Glutamatergic neuron (in vitro differentiated cells): ENCODE measurements around the gene GDPD5. TPM values are rescaled to one million over a fixed set of nuclear protein-coding genes. Genes with fewer than 3 reads are reported as not detected.

Experiments used
- DNase-seq: peaks from one replicate; pipeline ENCODE4 v3.0.0; 2022
- H3K27ac Mint-ChIP-seq: one replicate; pipeline ENCODE4 v1.8.0; 2020; ENCODE audit warnings: mild to moderate bottlenecking, mixed read lengths, inconsistent platforms; ENCODE audit not compliant: unreplicated experiment
- H3K27me3 Mint-ChIP-seq: one replicate; pipeline ENCODE4 v1.8.0; 2020; ENCODE audit warnings: mild to moderate bottlenecking, moderate library complexity, mixed read lengths, inconsistent platforms; ENCODE audit not compliant: unreplicated experiment
- H3K36me3 Mint-ChIP-seq: one replicate; pipeline ENCODE4 v1.8.0; 2020; ENCODE audit warnings: mild to moderate bottlenecking, mixed read lengths, inconsistent platforms; ENCODE audit not compliant: unreplicated experiment
- H3K4me1 Mint-ChIP-seq: one replicate; pipeline ENCODE4 v1.8.0; 2020; ENCODE audit warnings: mild to moderate bottlenecking, low read depth, mixed read lengths, inconsistent platforms; ENCODE audit not compliant: unreplicated experiment
- H3K4me3 Mint-ChIP-seq: one replicate; pipeline ENCODE4 v1.8.0; 2020; ENCODE audit warnings: mild to moderate bottlenecking, mixed read lengths, inconsistent platforms; ENCODE audit not compliant: unreplicated experiment
- H3K9me3 Mint-ChIP-seq: one replicate; pipeline ENCODE4 v1.8.0; 2020; ENCODE audit warnings: mild to moderate bottlenecking, moderate library complexity, mixed read lengths, inconsistent platforms; ENCODE audit not compliant: unreplicated experiment
- total RNA-seq: library from RNA; stranded (reverse); fragmentation: NEBNext Ultra II Directional; extraction: Animal tissue kit (Norgen Biotek cat#: 25700); gene quantifications from one replicate; pipeline ENCODE4 v1.2.1, GENCODE V29; 2021; ENCODE audit not compliant: unreplicated experiment
- TF ChIP-seq, protein P1 (sequence below): fragments of 200-600 bp; sonication (generic); IDR thresholded peaks from one replicate; pipeline ENCODE4 v1.5.0; 2021; ENCODE audit not compliant: partially characterized antibody, unreplicated experiment

GDPD5 gene
- total RNA-seq, 1 donor from 2014 or later: 147 TPM

DNA sequence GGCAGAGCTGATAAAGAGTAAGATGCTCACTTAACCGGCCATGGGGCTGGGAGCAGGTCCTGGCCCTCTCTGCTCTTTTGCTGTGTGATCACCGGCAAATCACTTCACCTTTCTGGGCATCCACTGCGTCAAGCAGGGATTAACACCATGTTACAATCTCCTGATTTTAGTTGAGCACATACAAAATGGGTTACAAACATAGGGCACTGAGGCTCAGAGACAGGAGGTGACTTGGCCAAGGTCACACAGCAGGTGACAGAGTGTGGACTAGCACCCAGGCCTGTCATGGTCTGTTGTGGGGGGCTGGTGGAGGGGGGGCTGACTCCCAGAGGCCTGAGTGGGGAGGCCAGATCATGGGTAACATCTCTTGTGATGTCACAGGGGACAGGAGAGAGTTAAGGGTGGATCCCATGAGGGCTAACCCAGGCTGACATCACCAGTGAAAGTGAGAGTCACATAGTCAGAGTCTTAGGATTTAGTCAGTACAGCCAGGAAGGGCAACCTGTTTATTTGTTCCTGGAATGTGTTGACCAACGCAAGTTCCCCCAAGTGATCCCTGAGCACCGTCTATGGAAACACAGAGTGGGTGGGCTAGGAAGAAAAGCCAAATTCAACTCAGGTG lies 27.8 kb downstream of the GDPD5 start:
- no peak for DNase-seq

DNA sequence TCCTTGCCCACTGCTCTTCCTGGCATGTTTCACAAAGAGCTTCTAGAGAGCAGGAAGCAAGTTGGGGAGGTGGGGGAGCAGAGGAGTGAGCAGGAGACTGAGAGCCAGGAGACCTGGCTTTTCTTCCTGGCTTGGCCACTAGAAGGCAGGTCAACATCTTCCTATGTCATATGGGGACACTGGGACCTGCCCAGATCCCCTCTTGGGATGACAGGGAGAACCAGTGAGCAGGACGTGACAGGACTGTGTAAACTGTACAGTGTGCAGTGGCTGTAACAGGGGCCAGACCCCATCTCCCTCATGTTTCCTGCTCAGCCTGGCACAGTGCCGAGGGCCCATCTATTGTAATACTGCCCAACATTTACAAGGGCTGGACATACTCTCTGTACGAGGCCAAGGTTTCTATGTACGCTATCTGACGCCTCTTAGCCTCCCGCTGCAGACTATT lies 29.4 kb downstream of the GDPD5 start:
- Mint-ChIP-seq H3K27ac (no peak overlapping the region), H3K4me1 (peaks cover 7% of the 10 kb centered on the region)

More for the DNA sequence above, 27.8 kb downstream of the GDPD5 start:
- Mint-ChIP-seq H3K27me3 (peaks cover 11% of the 10 kb centered on the region), H3K4me1 (peaks cover 7% of the 10 kb centered on the region), H3K9me3 (peaks cover 18% of the 10 kb centered on the region), H3K36me3 (peaks cover 6% of the 10 kb centered on the region), H3K4me3 (peak overlapping the region; percentile 46), H3K27ac (no peak overlapping the region)
- TF ChIP-seq, protein P1, sequence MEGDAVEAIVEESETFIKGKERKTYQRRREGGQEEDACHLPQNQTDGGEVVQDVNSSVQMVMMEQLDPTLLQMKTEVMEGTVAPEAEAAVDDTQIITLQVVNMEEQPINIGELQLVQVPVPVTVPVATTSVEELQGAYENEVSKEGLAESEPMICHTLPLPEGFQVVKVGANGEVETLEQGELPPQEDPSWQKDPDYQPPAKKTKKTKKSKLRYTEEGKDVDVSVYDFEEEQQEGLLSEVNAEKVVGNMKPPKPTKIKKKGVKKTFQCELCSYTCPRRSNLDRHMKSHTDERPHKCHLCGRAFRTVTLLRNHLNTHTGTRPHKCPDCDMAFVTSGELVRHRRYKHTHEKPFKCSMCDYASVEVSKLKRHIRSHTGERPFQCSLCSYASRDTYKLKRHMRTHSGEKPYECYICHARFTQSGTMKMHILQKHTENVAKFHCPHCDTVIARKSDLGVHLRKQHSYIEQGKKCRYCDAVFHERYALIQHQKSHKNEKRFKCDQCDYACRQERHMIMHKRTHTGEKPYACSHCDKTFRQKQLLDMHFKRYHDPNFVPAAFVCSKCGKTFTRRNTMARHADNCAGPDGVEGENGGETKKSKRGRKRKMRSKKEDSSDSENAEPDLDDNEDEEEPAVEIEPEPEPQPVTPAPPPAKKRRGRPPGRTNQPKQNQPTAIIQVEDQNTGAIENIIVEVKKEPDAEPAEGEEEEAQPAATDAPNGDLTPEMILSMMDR: no peak

DNA sequence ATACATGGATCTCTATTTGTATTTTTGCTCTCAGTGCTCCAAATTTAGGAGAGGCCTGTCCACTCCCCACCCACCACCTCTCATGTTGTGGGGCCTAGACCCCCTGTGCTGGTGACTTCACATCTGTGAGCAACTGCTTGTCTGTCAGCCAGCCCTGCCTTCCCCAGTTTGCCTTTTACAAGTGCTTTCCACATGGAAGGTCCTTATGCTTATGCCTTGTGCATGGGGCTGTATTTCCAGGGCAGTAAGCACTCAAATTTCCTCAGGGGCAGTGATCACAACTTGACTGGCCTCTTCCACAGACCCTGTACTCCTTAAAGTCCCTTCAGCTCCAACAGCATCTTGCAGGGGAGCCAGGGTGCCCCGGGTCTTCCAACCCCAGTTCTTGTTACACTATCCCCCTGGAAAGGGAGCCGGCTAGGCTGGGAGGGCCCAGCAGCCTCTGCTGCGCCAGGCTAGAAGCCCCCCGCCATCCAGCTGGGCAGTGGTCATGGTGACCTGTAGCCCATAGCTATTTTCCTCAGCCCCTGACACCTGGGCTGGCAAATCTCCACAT lies 29.9 kb downstream of the GDPD5 start:
- peaks cover 7% of the 10 kb centered on the region for H3K4me1 Mint-ChIP-seq
- H3K9me3 Mint-ChIP-seq: peaks cover 10% of the 10 kb centered on the region
- no peak overlapping the region for H3K4me3 Mint-ChIP-seq
- TF ChIP-seq, protein P1: no peak
- H3K27ac Mint-ChIP-seq: peak overlapping the region; percentile 22
- no peaks in the 10 kb centered on the region for H3K36me3 Mint-ChIP-seq
- H3K27me3 Mint-ChIP-seq: peaks cover 12% of the 10 kb centered on the region
- no peak for DNase-seq

More for the DNA sequence above, 29.4 kb downstream of the GDPD5 start:
- peaks cover 11% of the 10 kb centered on the region for H3K27me3 Mint-ChIP-seq
- no peak for DNase-seq
- H3K4me3 Mint-ChIP-seq: no peak overlapping the region
- H3K36me3 Mint-ChIP-seq: no peaks in the 10 kb centered on the region
- TF ChIP-seq, protein P1: no peak
- H3K9me3 Mint-ChIP-seq: peaks cover 14% of the 10 kb centered on the region

DNA sequence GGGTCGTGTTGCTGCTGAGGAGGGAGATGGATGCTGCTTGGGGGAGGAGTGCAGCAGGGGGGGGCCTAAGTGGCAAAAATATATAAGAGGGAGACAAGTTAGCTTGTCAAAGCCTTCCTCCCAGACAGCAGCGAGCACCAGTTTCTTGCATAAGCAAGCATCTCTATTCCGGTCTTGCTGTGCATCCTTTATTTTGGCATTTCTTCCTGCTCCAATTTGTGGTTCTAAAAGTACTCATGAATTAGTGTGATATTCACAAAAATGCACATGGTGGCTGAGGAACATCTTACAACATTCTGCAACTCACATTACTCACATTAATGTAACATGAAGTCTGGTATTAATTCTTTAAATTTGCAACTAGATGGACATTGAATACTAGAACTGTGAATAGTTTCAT lies 32.1 kb downstream of the GDPD5 start:
- Mint-ChIP-seq H3K27ac (no peak overlapping the region), H3K4me3 (no peak overlapping the region), H3K36me3 (peaks cover 6% of the 10 kb centered on the region), H3K4me1 (peaks cover 7% of the 10 kb centered on the region), H3K27me3 (peaks cover 3% of the 10 kb centered on the region), H3K9me3 (peaks cover 3% of the 10 kb centered on the region)
- TF ChIP-seq, protein P1: no peak
- DNase-seq: no peak

DNA sequence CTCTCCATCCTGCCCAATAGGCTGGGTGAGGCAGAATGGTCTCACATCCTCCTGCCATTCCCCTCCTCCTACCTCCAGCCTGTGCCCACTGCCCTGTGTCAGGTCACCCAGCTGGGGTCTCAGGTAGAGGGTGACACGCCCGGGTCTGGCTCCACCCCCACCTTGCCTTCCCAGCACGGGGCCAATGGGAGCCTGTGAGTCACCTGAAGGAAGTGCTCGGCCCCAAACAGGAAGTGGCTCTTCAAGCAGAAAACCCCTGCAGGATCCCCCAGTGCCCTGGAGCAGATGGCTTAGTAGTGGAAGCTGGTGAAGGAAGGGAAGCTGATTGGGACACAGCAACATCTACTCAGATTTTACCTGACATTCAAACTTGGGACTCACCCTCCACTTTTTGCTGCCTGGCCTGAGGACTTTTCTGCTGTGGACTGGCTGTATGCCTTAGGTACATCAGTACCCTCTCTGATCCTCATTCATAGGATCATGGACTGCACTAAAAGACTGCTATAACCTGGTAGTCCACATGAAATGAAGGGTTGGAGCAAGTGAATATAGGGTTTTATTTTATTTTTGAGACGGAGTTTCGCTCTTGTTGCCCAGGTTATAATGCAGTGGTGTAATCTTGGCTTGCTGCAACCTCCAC lies 33.4 kb downstream of the GDPD5 start:
- Mint-ChIP-seq H3K4me3 (no peak overlapping the region), H3K4me1 (peaks cover 7% of the 10 kb centered on the region), H3K36me3 (peaks cover 8% of the 10 kb centered on the region), H3K27ac (no peak overlapping the region), H3K27me3 (peaks cover 3% of the 10 kb centered on the region), H3K9me3 (peaks cover 3% of the 10 kb centered on the region)
- TF ChIP-seq, protein P1: no peak
- no peak for DNase-seq
